SK-N-SH treated with all-trans-retinoic acid at 6 μM for 48 hours (cell line): ENCODE measurements around the gene EEFSEC.

Experiments used
- ATAC-seq: fragments of 200-7000 bp; cut with Tn5 transposase; 3 replicates; pipeline ENCODE4 v1.9.1; 2020; ENCODE audit warnings: mild to moderate bottlenecking, moderate library complexity
- ARNTL ChIP-seq: fragments of 450-650 bp; formaldehyde crosslinking; IDR thresholded peaks from 2 replicates; pipeline ENCODE4 v1.5.0; 2020; ENCODE audit warnings: low read depth, mild to moderate bottlenecking, moderate library complexity, borderline replicate concordance
- BACH2 ChIP-seq: fragments of 250-450 bp; sonication (Bioruptor Pico); IDR thresholded peaks from 2 replicates; pipeline ENCODE4 v1.9.0; 2021; ENCODE audit warnings: mild to moderate bottlenecking, borderline replicate concordance
- CREB5 ChIP-seq: fragments of 250-450 bp; sonication (Bioruptor Pico); IDR thresholded peaks from 2 replicates; pipeline ENCODE4 v1.5.1; 2020; ENCODE audit warnings: low read depth, mild to moderate bottlenecking, moderate library complexity
- ESRRG ChIP-seq: fragments of 250-450 bp; sonication (Bioruptor Pico); IDR thresholded peaks from 2 replicates; pipeline ENCODE4 v1.6.1; 2021; ENCODE audit warnings: mild to moderate bottlenecking
- ISL1 ChIP-seq: fragments of 250-450 bp; sonication (Bioruptor Pico); IDR thresholded peaks from 2 replicates; pipeline ENCODE4 v2.1.2; 2022; ENCODE audit warnings: mild to moderate bottlenecking, moderate library complexity
- OSR1 ChIP-seq: fragments of 250-450 bp; sonication (Bioruptor Pico); IDR thresholded peaks from 2 replicates; pipeline ENCODE4 v1.8.0; 2022; ENCODE audit warnings: moderate library complexity, mild to moderate bottlenecking, inconsistent platforms
- PATZ1 ChIP-seq: fragments of 250-450 bp; sonication (Bioruptor Pico); IDR thresholded peaks from 2 replicates; pipeline ENCODE4 v1.8.0; 2020; ENCODE audit warnings: mild to moderate bottlenecking, moderate library complexity, borderline replicate concordance
- TCF4 ChIP-seq: fragments of 250-450 bp; sonication (Bioruptor Pico); IDR thresholded peaks from 2 replicates; pipeline ENCODE4 v1.8.0; 2021; ENCODE audit warnings: mild to moderate bottlenecking, moderate library complexity, borderline replicate concordance
- TOX ChIP-seq: fragments of 250-450 bp; sonication (Bioruptor Pico); IDR thresholded peaks from 2 replicates; pipeline ENCODE4 v1.8.0; 2021; ENCODE audit warnings: mild to moderate bottlenecking, moderate library complexity, borderline replicate concordance
- TSHZ2 ChIP-seq: fragments of 250-450 bp; sonication (Bioruptor Pico); IDR thresholded peaks from 2 replicates; pipeline ENCODE4 v1.5.0; 2020; ENCODE audit warnings: mild to moderate bottlenecking, moderate library complexity
- ZFP3 ChIP-seq: fragments of 250-450 bp; sonication (Bioruptor Pico); IDR thresholded peaks from 2 replicates; pipeline ENCODE4 v1.5.0; 2020; ENCODE audit warnings: mild to moderate bottlenecking, moderate library complexity
- ZFP30 ChIP-seq: fragments of 450-650 bp; formaldehyde crosslinking; IDR thresholded peaks from 2 replicates; pipeline ENCODE4 v1.5.0; 2022; ENCODE audit warnings: mild to moderate bottlenecking, moderate library complexity
- ZNF8 ChIP-seq: fragments of 450-650 bp; formaldehyde crosslinking; IDR thresholded peaks from 2 replicates; pipeline ENCODE4 v1.5.0; 2020; ENCODE audit warnings: mild to moderate bottlenecking, moderate library complexity
- TF ChIP-seq, protein P1 (sequence below): fragments of 250-450 bp; sonication (Bioruptor Pico); IDR thresholded peaks from 2 replicates; pipeline ENCODE4 v1.5.1; 2021; ENCODE audit warnings: mild to moderate bottlenecking, moderate library complexity
- TF ChIP-seq, protein P2 (sequence below): fragments of 250-450 bp; sonication (Bioruptor Pico); IDR thresholded peaks from 2 replicates; pipeline ENCODE4 v1.8.0; 2021; ENCODE audit warnings: low read depth, mild to moderate bottlenecking, moderate library complexity, borderline replicate concordance

EEFSEC gene

DNA sequence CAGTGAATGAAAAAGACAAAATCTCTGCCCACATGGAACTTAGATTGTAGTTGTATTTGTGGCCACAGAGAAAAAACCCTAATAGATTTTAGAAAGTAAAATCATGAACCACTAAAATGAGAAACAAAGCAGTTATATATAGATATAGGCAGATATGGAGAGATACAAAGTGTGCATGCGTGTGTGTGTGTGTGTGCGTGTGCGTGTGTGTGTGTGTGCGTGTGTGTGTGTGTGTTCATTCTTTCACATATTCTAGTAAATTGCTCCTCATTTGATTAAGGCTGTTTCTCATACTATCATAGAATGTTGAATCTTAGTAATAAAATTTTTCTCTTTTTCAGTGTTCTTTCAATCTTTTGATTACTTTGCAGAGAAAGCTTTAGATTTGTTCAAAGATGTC is 194.8 kb downstream of the EEFSEC start:
- ATAC-seq: no peak
- TF ChIP-seq ZFP3 (CRISPR knock-in tag): no peak
- no peak for TF ChIP-seq ESRRG (CRISPR knock-in tag)
- TF ChIP-seq ZFP30 (CRISPR knock-in tag): no peak
- no peak for TF ChIP-seq PATZ1 (CRISPR knock-in tag)
- TF ChIP-seq OSR1 (CRISPR knock-in tag): no peak
- no peak for TF ChIP-seq CREB5 (CRISPR knock-in tag)
- TF ChIP-seq, protein P1, sequence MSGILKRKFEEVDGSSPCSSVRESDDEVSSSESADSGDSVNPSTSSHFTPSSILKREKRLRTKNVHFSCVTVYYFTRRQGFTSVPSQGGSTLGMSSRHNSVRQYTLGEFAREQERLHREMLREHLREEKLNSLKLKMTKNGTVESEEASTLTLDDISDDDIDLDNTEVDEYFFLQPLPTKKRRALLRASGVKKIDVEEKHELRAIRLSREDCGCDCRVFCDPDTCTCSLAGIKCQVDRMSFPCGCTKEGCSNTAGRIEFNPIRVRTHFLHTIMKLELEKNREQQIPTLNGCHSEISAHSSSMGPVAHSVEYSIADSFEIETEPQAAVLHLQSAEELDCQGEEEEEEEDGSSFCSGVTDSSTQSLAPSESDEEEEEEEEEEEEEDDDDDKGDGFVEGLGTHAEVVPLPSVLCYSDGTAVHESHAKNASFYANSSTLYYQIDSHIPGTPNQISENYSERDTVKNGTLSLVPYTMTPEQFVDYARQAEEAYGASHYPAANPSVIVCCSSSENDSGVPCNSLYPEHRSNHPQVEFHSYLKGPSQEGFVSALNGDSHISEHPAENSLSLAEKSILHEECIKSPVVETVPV: no peak
- TF ChIP-seq ZNF8 (CRISPR knock-in tag): no peak
- TF ChIP-seq BACH2 (CRISPR knock-in tag): no peak
- no peak for TF ChIP-seq ARNTL (CRISPR knock-in tag)
- TF ChIP-seq TSHZ2: no peak
- TF ChIP-seq TOX: no peak
- TF ChIP-seq, protein P2, sequence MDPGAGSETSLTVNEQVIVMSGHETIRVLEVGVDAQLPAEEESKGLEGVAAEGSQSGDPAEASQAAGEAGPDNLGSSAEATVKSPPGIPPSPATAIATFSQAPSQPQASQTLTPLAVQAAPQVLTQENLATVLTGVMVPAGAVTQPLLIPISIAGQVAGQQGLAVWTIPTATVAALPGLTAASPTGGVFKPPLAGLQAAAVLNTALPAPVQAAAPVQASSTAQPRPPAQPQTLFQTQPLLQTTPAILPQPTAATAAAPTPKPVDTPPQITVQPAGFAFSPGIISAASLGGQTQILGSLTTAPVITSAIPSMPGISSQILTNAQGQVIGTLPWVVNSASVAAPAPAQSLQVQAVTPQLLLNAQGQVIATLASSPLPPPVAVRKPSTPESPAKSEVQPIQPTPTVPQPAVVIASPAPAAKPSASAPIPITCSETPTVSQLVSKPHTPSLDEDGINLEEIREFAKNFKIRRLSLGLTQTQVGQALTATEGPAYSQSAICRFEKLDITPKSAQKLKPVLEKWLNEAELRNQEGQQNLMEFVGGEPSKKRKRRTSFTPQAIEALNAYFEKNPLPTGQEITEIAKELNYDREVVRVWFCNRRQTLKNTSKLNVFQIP (CRISPR knock-in tag): no peak
- no peak for TF ChIP-seq TCF4

DNA sequence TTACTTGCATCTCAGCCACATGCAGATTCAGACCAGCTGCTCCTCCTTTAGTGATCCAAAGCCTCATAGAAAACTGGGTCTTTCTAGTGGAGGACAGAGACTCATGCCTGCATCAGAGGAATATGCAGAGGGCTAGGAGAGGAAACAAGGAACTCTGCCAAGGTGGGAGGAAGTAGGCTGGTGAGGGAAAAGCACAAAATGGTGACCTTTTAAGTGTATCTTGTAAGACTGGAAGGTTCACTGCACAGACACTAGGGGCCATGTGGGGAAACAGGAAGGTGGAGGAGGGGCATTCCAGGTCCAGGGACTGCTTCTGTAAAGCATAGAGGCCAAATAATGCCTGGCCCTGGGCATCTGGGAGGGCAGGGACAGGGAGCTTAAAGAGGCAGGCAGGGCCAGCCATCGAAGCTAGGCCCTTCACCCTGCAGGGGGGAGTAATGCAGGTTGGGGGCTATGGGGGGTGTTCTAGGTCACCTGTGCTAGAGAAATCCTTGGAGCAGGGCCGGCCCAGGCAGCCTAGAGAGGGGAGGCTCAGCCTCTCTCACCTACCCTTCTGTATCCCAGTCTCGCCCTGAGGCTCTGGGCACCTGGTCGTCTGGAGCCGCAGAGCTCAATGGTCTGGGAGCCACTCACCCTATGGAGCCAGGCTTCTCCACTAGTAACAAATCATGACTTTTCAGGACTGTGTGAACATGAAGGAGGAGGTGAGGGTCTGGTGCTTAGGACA is 195.7 kb downstream of the EEFSEC start:
- peak; percentile 41; the same call in 2 of the 3 replicates for ATAC-seq

More for the DNA sequence above, 195.7 kb downstream of the EEFSEC start:
- TF ChIP-seq ZFP3 (CRISPR knock-in tag) (no peak), PATZ1 (CRISPR knock-in tag) (no peak), ISL1 (CRISPR knock-in tag) (no peak), TSHZ2 (0 out of 2 replicates have a peak, but pooled peaks have one; percentile 32)
